Caco-2 (cell line): Measurements from ENCODE around the gene PITPNB. TPM values are rescaled to one million over a fixed set of nuclear protein-coding genes. Genes with fewer than 3 reads are reported as not detected.

Source experiments
- BruUV-seq: library from RNA; stranded (reverse); fragments of 400-500 nt; replicated peaks from 2 replicates; lab custom pipeline; 2021; lab: Mats Ljungman, UMichigan
- CTCF ChIA-PET: fragments of 300-600 bp; sonication (Branson Sonifier 250); formaldehyde crosslinking; loops from one replicate; lab custom pipeline; 2022; ENCODE audit warnings: antibody characterized with exemption; lab: Charles Lee
- POLR2A ChIA-PET: fragments of 300-600 bp; sonication (Branson Sonifier 250); formaldehyde crosslinking; loops from one replicate; lab custom pipeline; 2022; ENCODE audit warnings: antibody characterized with exemption; lab: Charles Lee
- DNase-seq, 2 experiments: peaks; one replicate each; pipeline versions ENCODE4 v3.0.0 to v3.0.0-alpha.2; 2020 to 2022
- H3K27me3 ChIP-seq: replicated peaks from 2 replicates; pipeline ENCODE4 v1.6.0; 2011; ENCODE audit warnings: low read length; ENCODE audit not compliant: control insufficient read depth, insufficient read depth
- H3K36me3 ChIP-seq: 2 replicates; pipeline ENCODE4 v1.5.1; 2011; ENCODE audit warnings: low read length; ENCODE audit not compliant: control insufficient read depth, insufficient read depth
- H3K4me1 ChIP-seq: fragments of 250-450 bp; sonication (Bioruptor Pico); 2 replicates; pipeline ENCODE4 v1.5.1; 2020; ENCODE audit warnings: mild to moderate bottlenecking
- H3K4me3 ChIP-seq: 2 replicates; pipeline ENCODE4 v1.5.1; 2011; ENCODE audit warnings: low read depth, mild to moderate bottlenecking, control low read depth, low read length
- H3K9me3 ChIP-seq: fragments of 250-450 bp; sonication (Bioruptor Pico); 2 replicates; pipeline ENCODE4 v1.5.1; 2020; ENCODE audit warnings: mild to moderate bottlenecking, moderate library complexity
- H3K27ac Mint-ChIP-seq: one replicate; pipeline ENCODE4 v1.8.0; 2022; ENCODE audit warnings: mixed read lengths; ENCODE audit not compliant: unreplicated experiment
- H3K27me3 Mint-ChIP-seq: one replicate; pipeline ENCODE4 v1.8.0; 2022; ENCODE audit warnings: mixed read lengths; ENCODE audit not compliant: insufficient read depth, unreplicated experiment
- H3K36me3 Mint-ChIP-seq: one replicate; pipeline ENCODE4 v1.8.0; 2022; ENCODE audit warnings: mild to moderate bottlenecking, mixed read lengths; ENCODE audit not compliant: insufficient read depth, unreplicated experiment
- H3K4me1 Mint-ChIP-seq: one replicate; pipeline ENCODE4 v1.8.0; 2022; ENCODE audit warnings: low read depth, mixed read lengths; ENCODE audit not compliant: unreplicated experiment
- H3K4me3 Mint-ChIP-seq: one replicate; pipeline ENCODE4 v1.8.0; 2022; ENCODE audit warnings: mild to moderate bottlenecking, moderate library complexity, mixed read lengths; ENCODE audit not compliant: unreplicated experiment
- H3K9me3 Mint-ChIP-seq: one replicate; pipeline ENCODE4 v1.8.0; 2022; ENCODE audit warnings: mixed read lengths; ENCODE audit not compliant: unreplicated experiment
- intact Hi-C: fragments of 100-400 bp; cut with micrococcal nuclease; formaldehyde crosslinking; loops from one replicate; pipeline ENCODE4 v1.10.0; 2022; ENCODE audit not compliant: unreplicated experiment
- total RNA-seq: library from RNA; stranded (reverse); gene quantifications from 2 replicates; pipeline ENCODE4 v1.2.3, GENCODE V29; 2022
- TF ChIP-seq, protein P1 (sequence below), 2 experiments: fragments of 200-600 bp in 1 of 2; IDR thresholded peaks; 1 replicate in 1 of 2; 2 replicates in 1 of 2; pipeline versions ENCODE4 v1.5.1 to v1.8.0; 2011 to 2022; ENCODE audit warnings: antibody characterized with exemption in 1 of 2, control low read depth in 1 of 2, inconsistent platforms in 1 of 2, low read depth in 1 of 2, low read length in 1 of 2, mild to moderate bottlenecking in 1 of 2, moderate library complexity in 1 of 2; ENCODE audit not compliant: insufficient read depth in 1 of 2, severe bottlenecking in 1 of 2, unreplicated experiment in 1 of 2

The PITPNB gene
- total RNA-seq, 1 experiment from 2014 or later, result 81.7 TPM

DNA sequence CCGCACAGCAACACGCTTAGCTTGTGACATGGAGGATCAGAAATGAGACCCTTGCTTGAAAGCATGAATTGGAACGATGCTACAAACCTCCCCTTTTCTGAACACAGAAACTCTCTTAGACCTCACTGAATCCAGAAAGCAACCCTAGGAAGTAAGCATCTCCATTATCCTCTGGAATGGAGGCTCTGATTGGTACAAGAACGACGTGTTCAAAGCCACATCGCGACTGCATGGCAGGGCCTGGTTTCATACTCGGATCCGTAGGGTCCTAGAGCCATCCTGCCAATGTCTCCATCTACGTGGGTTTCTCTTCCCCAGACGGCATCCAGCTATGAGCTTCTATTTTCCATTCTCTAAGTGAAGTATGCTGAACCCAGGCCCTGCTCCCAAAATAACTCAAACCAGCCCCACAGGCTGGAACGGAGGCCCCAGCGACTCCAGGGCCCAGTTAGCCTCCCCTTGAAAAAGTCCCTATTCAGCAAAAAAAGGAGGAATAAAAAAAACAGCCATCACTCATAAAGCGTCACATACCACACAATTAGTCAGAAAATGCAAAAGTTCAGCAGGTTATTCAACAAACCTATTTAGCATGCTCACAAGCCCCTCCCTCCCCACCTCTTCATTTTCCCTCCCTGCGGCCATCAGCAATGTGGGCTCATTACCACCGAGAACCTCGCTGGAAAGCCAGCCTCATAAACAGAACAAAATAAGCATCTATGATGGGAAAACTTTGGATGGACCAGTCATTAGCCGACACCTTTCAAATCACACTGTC, 110.4 kb downstream of the PITPNB start:
- Mint-ChIP-seq H3K9me3 (no peaks in the 10 kb centered on the region), H3K4me1 (peaks cover 6% of the 10 kb centered on the region)

DNA sequence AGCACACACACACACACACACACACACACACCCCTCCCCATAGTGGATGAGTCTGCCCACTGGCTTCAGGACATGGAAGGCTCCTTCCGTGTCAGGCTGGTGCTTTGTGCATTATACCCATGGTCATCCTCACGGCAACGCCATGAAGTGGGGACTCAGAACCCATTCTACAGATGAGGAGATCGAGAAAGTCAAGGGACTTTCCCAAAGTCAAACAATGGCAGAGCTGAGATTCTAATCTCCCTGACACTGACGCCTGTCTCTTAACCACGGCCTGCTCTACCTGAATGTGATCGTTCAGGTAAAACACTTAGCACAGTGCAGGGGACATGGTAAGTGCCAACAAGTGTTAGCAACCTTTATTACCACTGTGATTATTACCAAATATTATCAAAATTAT, 113.2 kb downstream of the PITPNB start:
- BruUV-seq, result no TSS peak
- Mint-ChIP-seq H3K4me3 (no peak overlapping the region), H3K9me3 (no peaks in the 10 kb centered on the region), H3K27ac (no peak overlapping the region), H3K4me1 (peaks cover 6% of the 10 kb centered on the region), H3K36me3 (no peaks in the 10 kb centered on the region), H3K27me3 (peaks cover 10% of the 10 kb centered on the region)
- TF ChIP-seq, protein P1, sequence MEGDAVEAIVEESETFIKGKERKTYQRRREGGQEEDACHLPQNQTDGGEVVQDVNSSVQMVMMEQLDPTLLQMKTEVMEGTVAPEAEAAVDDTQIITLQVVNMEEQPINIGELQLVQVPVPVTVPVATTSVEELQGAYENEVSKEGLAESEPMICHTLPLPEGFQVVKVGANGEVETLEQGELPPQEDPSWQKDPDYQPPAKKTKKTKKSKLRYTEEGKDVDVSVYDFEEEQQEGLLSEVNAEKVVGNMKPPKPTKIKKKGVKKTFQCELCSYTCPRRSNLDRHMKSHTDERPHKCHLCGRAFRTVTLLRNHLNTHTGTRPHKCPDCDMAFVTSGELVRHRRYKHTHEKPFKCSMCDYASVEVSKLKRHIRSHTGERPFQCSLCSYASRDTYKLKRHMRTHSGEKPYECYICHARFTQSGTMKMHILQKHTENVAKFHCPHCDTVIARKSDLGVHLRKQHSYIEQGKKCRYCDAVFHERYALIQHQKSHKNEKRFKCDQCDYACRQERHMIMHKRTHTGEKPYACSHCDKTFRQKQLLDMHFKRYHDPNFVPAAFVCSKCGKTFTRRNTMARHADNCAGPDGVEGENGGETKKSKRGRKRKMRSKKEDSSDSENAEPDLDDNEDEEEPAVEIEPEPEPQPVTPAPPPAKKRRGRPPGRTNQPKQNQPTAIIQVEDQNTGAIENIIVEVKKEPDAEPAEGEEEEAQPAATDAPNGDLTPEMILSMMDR (IDR thresholded peaks at IDR 0.05; ENCODE audit: insufficient read depth in 1 of 2, low read depth in 1 of 2, low read length in 1 of 2, severe bottlenecking in 1 of 2, unreplicated experiment in 1 of 2), result no peak
- Histone ChIP-seq H3K36me3 (no peaks in the 10 kb centered on the region; the same call in 1 of the 2 replicates), H3K4me1 (no peaks in the 10 kb centered on the region), H3K27me3 (no peaks in the 10 kb centered on the region), H3K9me3 (no peaks in the 10 kb centered on the region), H3K4me3 (no peak overlapping the region)
- intact Hi-C loops, result loop anchor here (10.0 kb wide), 2 partner anchors 171 to 1131 kb away; no protein-coding TSS in a partner anchor
- ChIA-PET CTCF (no interaction called here), POLR2A (no interaction called here)
- no peak for DNase-seq

More for the DNA sequence above, 110.4 kb downstream of the PITPNB start:
- Mint-ChIP-seq H3K36me3 (no peaks in the 10 kb centered on the region), H3K4me3 (no peak overlapping the region), H3K27ac (no peak overlapping the region), H3K27me3 (peaks cover 8% of the 10 kb centered on the region)
- no peaks in the 10 kb centered on the region for H3K4me1 ChIP-seq
- H3K9me3 ChIP-seq, result no peaks in the 10 kb centered on the region
- H3K27me3 ChIP-seq, result no peaks in the 10 kb centered on the region
- H3K36me3 ChIP-seq, result no peaks in the 10 kb centered on the region; the same call in 1 of the 2 replicates
- TF ChIP-seq, protein P1 (IDR thresholded peaks at IDR 0.05; ENCODE audit: insufficient read depth in 1 of 2, low read depth in 1 of 2, low read length in 1 of 2, severe bottlenecking in 1 of 2, unreplicated experiment in 1 of 2), result no peak
- DNase-seq, result no peak
- no peak overlapping the region for H3K4me3 ChIP-seq
- ChIA-PET POLR2A (no interaction called here), CTCF (no interaction called here)
- no TSS peak for BruUV-seq
- intact Hi-C loops, result loop anchor here (10.0 kb wide), 2 partner anchors 174 to 1134 kb away; no protein-coding TSS in a partner anchor

DNA sequence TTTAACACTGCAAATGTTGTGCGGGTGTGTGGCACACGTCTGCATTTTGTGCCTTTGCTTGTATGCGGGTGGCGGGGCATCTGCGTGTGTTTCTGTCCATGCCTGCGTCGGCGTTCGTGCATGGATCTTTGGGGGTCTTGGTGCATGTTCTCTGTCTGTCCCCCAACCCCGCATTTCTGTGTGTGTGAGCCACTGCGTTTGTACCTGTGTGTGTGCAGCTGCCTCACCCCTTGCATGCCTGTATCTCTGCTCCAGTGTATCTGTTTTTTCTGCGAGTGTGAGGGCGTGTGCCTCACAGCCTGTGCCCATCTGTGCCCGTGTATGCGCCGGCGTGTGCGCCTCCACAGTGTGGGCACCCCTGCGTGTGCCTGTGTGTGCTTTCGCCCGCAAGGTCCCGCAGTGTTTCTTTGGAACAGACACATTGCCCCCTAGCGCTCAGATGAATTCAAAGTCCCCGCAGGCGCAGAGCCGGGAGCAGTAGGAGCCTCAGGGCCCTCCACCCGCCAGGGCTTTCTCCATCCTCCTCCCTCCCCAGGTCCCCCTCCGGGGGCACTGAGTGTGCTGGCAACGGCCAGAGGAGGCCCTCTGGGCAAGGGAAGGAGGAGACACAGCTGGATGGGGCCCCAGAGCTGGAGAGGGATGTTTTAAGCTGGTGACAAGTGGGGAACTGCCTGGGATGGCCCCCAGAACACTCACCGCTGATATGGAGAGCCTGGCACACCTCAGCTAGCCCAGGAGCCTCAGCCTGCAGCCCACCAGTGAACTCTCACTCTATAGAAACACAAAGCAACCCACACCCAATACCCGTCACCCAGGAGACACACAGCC, 114.4 kb downstream of the PITPNB start:
- Mint-ChIP-seq H3K27ac (no peak overlapping the region), H3K36me3 (no peaks in the 10 kb centered on the region), H3K27me3 (peaks cover 10% of the 10 kb centered on the region), H3K9me3 (no peaks in the 10 kb centered on the region), H3K4me1 (peaks cover 6% of the 10 kb centered on the region), H3K4me3 (no peak overlapping the region)
- no TSS peak for BruUV-seq
- TF ChIP-seq, protein P1 (IDR thresholded peaks at IDR 0.05; ENCODE audit: insufficient read depth in 1 of 2, low read depth in 1 of 2, low read length in 1 of 2, severe bottlenecking in 1 of 2, unreplicated experiment in 1 of 2), result peak; percentile 61 to 69
- ChIA-PET POLR2A (no interaction called here), CTCF (interaction anchor here (1.0 to 1.5 kb wide), 2 partner anchors 14 to 395 kb away, joined by 3 to 4 read pairs; no protein-coding TSS in a partner anchor)
- H3K4me3 ChIP-seq, result no peak overlapping the region
- no peaks in the 10 kb centered on the region for H3K36me3 ChIP-seq
- intact Hi-C loops, result loop anchor here (1.0 to 10.0 kb wide), 3 partner anchors 170 to 1130 kb away; no protein-coding TSS in a partner anchor
- peak; percentile 66 to 74 for DNase-seq
- H3K4me1 ChIP-seq, result no peaks in the 10 kb centered on the region
- H3K27me3 ChIP-seq, result peaks cover 2% of the 10 kb centered on the region
- H3K9me3 ChIP-seq, result no peaks in the 10 kb centered on the region
